NCI-H2107 (cell line): Measurements from ENCODE around the gene DEF6.

Experiments
- DNase-seq: peaks from one replicate; lab custom pipeline; 2025; lab: John Stamatoyannopoulos, UW

DEF6 gene

GRCh38 chr6:35343835-35344550, 46.4 kb downstream of the DEF6 start:
- DNase-seq = no peak

GRCh38 chr6:35351422-35351821, 53.8 kb downstream of the DEF6 start:
- DNase-seq = no peak

DNA sequence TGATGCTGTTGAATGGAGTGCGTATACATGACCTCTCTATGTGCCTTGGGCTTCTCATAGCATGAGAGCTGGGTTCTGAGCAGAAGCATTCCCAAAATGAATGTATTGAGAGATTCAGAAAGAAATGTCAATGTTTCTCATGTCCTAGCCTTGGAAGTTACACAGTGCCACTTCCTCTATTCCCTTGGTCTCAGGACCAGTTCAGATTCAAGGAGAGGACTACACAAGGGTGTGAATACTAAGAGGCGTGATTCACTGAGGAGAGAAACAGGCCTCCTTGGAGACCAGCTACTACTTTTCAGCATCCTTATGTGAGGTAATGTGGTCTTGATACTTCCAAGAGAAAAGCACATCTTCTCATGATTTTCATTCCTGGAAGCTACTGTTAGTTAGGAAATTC, 55.1 kb downstream of the DEF6 start:
- DNase-seq = no peak

DNA sequence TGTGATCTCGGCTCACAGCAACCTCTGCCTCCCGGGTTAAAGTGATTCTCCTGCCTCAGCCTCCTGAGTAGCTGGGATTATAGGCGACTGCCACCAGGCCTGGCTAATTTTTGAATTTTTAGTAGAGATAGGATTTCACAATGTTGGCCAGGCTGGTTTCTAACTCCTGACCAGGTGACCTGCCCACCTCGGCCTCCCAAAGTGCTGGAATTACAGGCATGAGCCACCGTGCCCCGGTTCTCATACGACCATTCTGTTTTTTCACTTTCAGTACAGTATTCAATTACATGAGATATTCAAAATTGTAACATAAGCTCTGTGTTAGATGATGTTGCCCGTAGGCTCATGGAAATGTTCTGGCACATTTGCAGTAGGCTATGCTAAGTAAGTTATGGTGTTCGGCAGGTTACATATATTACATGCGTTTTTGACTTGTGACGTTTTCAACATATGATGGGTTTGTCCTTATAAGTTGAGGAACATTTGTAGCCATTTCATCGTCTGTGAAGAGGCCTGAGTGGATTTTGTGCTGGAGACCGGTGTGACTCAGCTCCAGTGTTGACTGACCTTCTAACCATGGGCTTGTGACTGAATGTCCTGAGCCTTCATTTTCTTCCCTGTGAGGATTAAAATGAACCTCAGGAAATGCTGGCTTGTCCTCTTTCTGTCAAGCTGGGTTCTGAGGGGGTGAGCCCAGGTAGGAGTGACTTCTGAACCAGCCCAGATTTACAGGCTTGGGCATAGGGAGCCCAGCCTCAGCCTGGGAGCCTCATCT, 56.9 kb downstream of the DEF6 start:
- no peak for DNase-seq

- no peak for DNase-seq
Observed at GRCh38 chr6:35356391-35356790, 58.8 kb downstream of the DEF6 start.

- no peak for DNase-seq
Observed at GRCh38 chr6:35357677-35358076, 60.1 kb downstream of the DEF6 start.

- no peak for DNase-seq
Observed at GRCh38 chr6:35358086-35358485, 60.5 kb downstream of the DEF6 start.

DNA sequence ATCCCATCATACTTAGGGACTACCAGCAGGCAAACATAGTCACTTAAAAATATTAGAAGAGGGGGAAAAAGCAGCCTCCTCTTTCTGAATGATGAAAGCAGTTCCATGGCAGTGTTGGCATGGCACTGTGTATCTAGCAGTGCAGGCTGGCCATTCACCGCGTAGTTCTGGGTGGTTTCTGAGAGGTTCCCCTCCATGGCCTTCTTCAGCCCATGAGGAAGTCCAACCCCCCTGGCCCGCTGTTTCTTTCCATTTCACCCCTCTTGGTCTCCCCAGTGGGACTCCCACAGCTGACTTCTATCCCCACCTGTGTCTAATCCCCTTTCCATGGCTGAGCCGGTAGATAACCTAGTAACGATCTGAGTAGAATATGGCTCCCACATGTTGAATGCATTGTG, 61.7 kb downstream of the DEF6 start:
- no peak for DNase-seq

GRCh38 chr6:35359744-35360348, 62.2 kb downstream of the DEF6 start:
- DNase-seq = no peak

GRCh38 chr6:35360349-35361138, 62.9 kb downstream of the DEF6 start:
- no peak for DNase-seq

- DNase-seq = no peak
Observed at GRCh38 chr6:35362200-35362599, 64.6 kb downstream of the DEF6 start.

- peak; percentile 42 for DNase-seq
Observed at GRCh38 chr6:35363293-35363750, 65.7 kb downstream of the DEF6 start.

GRCh38 chr6:35365594-35366203, 68.1 kb downstream of the DEF6 start:
- no peak for DNase-seq

DNA sequence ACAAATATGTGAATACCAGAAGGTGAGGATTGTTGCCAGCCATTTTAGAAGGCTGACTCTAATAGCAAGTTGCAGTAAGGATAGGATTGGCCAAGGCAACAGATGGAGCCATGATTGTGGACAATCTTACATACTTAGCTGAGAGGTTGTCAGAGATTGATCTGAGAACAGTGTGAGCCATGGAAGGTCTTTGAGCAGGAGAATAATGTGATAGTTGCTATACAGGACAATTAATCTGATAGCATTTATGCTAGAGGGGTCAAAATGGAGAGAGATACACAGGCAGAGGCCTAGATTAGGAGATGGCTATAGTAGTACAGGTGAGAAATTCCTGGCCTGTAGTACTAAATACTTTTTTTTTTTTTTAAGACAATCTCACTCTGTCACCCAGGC, 68.6 kb downstream of the DEF6 start:
- DNase-seq = no peak

GRCh38 chr6:35367646-35368037, 70.0 kb downstream of the DEF6 start:
- DNase-seq = no peak

DNA sequence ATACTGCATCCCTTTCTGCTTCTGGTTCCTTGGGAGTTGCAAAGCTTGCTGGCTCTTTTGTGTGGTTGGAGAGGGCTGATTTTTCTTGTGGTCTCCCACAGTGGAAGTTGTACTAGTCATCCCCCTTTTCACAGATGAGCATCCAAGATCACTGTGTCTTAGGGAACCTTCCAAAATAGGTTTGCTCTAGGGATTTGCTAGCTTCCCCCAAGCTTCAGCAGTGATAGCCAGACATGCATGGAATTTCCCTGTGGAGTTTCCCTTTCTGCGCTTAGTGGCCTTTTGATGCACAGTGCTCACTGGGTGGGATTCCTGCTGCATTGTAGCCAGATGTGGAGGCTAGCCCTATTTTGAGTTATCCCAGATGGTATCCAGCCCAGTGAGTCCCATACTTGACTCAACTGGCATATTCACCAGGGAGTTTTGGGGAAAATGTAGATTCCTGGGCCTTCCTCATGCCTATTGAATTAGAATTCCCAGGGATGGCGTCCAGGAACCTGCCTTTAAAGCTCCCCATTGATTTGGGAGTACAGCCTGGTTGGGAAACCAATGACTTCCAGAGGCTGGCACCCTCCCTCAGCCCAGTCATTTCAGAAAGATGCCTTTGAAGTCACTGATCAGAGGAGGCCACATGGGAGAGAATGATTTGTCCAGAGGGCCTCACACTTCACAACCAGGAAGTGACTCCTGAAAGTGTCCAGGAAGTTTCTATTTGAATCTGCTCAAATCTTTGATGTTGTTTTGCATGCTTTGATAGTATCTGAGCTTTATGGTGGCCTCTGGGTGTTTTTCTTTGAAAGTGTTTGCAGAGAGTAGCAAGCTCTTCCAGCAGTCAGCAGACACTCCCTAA, 70.6 kb downstream of the DEF6 start:
- no peak for DNase-seq

- DNase-seq = no peak
Observed at GRCh38 chr6:35370124-35370741, 72.6 kb downstream of the DEF6 start.

- DNase-seq = no peak
Observed at GRCh38 chr6:35370785-35371493, 73.3 kb downstream of the DEF6 start.
